Pulmonary artery endothelial cell (primary cell): ENCODE measurements around the gene TAF4B. TPM values are rescaled to one million over a fixed set of nuclear protein-coding genes. Genes with fewer than 3 reads are reported as not detected.

Experiments used
- DNase-seq: peaks from one replicate; pipeline ENCODE4 v3.0.0-alpha.2; 2011; ENCODE audit warnings: low read depth, low spot score
- total RNA-seq: library from RNA; depleted of rRNA; stranded (reverse); fragments of >200 nt; gene quantifications from 2 replicates; pipeline ENCODE4 v1.2.3, GENCODE V29; 2014

Gene TAF4B
- total RNA-seq, 1 donor from 2014 or later, result 4.9 TPM

DNA sequence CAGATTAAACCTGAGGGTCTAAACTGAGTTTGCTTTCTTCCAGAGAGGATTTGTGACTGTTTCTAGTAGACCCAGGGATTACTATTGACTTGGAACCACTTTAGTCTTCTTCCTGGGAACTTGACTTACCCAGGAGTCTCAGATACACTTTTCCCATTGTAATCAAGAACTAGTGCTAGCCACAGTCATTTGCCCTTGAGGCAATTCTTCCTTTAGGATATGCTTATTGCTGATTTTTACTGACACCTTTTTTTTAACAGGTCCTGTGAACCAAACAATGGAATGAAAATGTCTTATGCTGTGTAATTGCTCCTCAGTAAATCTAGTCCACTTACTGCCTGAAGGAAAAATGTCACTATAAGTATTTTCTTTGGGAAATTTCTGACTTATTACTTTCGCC lies 78.3 kb downstream of the TAF4B start:
- DNase-seq, result no peak

DNA sequence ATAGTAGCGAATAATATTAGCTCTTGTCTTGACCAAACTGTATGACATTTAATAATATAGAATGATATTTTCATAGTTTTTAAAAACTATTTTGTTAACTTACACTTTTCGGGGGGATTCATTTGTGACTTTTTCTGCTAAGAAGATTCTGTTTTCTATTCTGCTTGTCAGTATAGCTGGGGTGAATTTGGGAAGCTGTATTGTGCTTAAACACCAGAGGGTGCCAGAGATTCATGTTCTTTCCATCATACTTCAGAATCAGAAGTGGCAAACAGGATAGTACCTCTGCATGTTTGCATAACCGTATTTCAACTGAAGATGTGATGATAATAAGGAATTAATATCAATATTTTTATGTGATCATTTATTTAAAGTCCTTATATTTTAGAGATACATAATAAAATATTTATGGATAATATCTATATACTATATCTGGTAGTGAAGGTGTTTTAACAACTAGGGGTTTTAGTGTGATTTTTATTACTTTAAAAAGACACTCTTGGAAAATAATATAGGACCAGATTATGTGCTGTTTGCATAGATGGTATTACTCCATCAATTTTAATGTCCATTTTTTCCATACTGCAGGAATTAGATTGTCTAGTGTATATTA lies 81.0 kb downstream of the TAF4B start:
- DNase-seq, result peak; percentile 11

DNA sequence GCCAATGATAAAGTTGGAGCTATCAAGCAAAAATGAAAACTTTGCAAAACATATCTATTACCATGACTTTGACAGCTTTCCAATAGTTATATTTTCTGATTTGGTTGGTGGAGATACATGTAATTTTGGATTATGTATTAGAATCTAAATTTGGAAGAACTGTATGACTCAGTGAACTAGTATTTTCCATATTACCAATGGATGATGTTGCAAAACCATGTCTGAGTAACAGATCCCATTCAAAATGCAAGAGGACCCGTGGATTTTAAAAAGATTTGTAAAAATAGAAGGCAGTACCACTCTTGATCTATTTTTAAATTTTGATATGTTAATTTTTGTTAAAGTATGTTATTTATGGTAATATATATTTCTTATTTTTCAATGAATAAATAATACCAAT lies 83.0 kb downstream of the TAF4B start:
- DNase-seq, result no peak

DNA sequence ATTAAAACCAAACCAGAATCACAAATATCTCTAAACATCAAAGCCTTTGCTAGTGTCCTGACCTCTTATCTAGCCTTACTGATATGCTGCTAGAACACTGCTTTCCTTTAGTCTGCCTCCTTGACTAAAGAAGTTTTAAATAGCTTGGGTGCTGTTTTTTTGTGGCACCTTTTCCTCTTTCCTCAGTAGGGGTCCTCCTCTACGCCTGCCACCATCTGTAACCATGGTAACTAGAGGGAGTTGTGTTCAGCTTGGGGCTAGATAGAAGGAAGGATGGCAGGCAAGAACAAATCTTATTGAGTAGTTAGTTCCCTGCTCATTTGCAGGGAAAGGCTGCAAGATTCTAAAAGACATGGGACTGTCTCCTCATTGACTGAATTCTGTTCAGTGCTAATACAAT lies 86.0 kb downstream of the TAF4B start:
- DNase-seq, result no peak

DNA sequence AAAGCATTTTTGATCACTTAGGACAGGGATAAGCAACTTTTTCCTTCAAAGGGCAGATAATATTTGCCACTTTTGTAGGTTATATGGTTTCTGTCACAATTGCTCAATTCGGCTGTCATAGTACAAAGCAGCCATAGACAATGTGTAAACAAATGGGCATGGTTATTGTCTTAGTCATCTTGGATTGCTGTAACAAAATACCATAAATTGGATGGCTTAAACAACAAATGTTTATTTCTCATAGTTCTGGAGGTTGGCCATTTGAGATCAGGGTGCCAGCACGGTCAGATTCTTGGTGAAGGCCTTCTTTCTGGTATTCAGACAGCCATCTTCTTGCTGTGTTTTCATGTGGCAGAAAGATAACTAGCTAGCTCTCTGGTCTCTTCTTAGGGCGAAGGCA lies 91.2 kb downstream of the TAF4B start:
- no peak for DNase-seq

DNA sequence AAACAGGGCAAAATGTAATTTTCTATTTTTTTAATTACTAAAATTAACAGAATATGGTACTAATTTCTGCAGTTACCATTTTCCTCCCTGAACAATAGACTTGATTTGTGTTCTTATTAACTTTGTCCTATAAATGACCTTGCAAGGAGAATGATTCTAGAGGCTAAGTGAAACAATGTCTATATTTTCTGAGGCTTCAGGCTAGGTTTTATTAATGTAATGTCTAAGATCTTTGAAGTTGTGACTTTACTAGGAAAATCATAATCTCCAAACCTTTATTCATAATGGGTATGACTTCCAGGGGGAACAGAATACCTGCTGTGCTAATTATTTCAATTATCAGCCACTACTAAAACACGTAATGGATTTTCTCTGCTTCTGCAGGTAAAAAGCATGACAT lies 94.4 kb downstream of the TAF4B start:
- DNase-seq, result no peak

DNA sequence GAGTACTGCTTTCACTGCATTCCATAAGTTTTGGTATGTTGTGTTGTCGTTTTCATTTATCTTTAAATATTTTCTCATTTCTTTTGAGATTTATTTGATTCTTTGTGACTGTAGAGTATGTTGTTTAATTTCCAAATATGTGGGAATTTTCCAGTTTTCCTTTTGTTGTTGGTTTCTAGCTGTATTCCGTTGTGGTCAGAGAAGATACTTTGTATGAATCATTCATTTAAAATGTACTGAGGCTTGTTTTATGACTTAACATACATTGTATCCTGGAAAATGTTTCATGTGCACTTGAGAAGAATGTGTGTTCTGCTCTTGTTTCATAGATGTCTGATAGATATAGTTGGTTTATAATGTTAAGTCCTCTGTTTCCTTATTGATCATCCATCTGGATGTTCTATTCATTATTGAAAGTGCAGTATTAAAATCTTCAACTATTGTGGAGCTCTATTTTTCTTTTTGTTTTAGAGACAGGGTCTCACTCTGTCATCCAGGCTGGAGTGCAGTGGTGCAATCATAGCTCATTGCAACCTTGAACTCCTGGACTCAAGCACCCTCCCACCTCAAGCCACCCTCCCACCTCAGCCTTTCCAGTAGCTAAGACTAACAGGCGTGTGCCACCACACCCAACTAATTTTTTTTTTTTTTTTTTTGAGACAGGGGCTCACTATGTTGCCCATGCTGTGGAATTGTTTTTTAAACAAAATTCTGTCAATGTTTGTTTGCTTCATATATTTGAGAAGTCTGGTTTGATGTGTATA lies 96.8 kb downstream of the TAF4B start:
- no peak for DNase-seq

DNA sequence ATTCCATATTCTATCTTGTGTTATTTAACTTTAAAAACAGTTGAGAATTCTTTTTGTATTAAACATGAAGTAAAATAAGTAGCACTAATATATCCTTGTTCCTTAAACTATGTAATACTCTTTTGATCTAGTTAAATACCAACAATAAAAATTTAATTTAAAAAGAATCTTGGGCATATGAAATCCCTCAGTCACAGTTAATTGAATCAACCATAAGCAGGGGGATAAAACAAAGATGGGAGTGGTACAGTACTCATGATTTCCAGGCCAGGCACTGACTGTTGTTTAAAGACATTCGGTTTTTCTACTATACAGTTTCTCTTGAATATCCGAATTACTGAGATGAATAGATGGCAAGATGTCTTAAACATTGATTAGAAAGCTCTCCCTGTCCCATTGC lies 99.5 kb downstream of the TAF4B start:
- no peak for DNase-seq

DNA sequence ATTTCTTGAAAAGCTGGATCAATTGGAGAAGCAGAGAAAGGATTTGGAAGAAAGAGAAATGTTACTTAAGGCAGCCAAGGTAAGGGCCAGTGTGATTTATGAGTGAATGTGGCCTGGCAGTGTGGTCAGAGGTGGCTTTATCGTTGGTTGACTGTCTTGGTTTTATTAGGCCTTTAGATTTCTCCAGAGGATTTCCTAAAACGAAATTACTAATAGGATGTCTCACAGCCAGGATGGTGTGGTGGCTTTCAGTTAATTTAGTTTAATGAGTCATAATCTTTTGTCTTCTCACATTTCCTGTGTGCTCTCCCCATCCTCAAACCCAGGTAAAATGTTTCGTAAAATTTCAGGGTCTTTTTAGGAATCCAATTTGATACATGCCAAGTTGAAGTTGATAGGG lies 100.8 kb downstream of the TAF4B start:
- DNase-seq, result no peak

DNA sequence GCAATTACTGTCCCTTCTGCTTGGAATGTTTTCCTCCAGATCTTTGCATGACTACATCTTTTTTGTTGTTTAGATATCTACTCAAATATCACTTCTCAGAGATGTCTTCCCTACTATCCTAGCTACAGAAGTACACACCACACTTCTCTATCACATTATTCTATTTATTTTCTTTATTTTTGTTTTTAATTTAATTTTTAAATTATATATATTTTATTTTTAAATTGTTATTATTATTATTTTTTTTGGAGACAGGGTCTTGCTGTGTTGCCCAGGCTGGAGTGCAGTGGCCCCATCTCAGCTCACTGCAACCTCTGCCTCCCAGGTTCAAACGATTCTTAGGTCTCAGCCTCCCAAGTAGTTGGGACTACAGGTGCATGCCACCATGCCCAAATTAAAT lies 106.7 kb downstream of the TAF4B start:
- no peak for DNase-seq

DNA sequence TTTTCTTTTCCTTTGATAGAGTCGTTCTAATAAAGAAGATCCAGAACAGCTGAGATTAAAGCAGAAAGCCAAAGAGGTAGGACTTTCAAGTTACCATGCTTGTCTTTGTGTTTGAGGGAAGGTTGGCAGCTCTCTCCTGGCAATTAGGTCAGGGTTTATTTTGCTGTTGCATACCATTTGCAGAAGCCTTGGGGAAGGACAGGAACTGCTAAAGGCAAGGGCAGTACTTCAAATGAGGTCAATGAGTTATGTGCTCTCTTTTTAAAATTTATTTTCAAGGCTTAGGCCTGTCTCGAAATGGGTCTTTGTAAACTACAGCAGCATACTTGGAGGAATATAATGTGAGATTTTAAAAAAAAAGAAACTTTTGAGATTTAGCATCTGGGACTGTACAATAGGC lies 108.9 kb downstream of the TAF4B start:
- no peak for DNase-seq

DNA sequence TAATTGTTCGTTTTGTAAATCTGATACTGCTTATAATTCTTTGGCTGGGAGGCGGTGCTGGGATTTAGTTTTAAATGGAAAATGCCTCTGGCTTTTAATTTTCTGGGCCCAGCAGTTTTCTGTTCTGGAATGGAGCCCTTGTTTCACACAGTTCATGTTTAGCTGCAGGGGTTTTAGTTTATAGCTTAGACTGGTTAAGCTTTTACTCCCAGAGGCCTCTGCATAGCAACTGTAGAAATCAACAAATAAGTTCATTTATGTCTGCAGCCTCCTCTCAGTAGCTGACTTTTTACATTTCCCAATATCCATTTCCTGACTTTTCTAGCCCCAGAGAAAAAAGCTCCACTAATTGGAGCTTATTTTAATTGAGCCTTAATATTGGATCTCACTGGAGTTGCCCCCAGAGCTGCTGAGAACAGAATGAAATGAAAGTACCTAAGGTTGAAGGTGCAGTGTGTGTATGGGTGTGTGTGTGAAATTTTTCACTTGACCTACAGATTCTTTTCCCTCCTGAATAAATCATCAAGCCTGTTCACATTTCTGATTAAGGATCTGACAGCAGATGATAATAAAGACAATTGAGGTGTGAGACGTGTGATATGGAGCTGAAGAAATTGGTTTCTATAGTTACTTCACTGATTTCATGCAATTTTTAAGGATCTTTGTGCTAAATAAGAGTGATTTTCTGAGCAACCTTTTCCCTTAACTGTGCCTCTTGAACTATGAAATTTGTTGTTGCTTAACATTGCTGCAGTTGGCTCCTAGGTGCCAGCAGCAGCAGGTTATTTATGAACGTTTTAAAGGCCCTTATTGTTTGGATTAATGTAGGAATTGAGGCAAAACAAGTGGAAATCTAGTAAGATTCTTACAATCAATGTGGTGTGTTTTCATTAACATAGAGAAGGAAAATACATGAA lies 109.6 kb downstream of the TAF4B start:
- DNase-seq, result no peak

DNA sequence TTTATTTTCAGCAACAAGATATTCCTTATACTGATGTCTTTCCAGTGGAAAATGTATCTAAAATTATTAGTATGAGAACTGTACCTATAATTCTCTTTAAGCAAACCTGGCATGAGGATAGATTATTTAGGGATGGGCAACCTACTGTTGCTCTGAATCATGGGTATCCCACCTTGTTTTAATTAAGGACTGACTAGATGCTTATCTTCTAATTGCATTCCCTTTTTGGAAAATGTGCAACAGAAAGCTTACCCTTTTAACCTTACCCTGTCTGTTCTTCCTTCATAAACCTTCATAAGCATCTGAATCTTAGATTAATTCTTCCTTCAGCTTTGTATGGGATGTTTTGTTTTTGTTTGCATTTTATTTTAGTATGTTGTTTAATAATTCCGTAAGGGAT lies 110.3 kb downstream of the TAF4B start:
- no peak for DNase-seq

DNA sequence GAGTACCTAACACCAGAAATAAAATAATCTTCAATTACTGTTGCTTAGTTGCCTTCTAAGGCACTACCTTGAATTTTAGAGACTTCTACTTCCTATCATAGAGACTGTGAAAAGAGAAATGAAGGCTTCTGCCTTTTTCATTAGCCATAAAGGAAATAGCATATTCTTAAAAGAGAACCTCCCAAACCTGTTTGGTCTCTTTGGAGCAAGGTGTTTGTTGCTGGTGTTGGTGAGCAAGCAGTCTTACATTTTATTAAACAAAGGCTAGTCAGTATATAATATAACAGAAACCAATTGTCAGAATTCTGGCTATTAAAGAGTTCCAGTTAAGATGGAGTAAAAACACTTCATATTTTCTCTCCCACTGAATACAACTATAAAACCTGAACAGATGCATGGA lies 116.4 kb downstream of the TAF4B start:
- DNase-seq, result no peak

DNA sequence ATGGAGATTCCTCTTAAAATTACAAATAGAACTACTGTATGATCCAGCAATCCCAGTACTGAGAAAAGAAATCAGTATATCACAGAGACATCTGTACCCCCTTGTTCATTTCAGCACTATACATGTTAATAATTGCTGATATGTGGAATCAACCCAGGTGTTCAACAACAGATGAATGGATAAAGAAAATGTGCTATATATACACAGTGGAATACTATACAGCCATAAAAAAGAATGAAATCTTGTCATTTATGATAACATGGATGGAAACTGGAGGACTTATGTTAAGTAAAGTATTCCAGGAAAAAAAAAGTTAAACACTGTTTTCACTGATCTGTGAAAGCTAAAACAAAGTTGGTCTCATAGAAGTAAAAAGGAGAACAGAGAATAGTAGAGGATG lies 124.7 kb downstream of the TAF4B start:
- DNase-seq, result no peak

DNA sequence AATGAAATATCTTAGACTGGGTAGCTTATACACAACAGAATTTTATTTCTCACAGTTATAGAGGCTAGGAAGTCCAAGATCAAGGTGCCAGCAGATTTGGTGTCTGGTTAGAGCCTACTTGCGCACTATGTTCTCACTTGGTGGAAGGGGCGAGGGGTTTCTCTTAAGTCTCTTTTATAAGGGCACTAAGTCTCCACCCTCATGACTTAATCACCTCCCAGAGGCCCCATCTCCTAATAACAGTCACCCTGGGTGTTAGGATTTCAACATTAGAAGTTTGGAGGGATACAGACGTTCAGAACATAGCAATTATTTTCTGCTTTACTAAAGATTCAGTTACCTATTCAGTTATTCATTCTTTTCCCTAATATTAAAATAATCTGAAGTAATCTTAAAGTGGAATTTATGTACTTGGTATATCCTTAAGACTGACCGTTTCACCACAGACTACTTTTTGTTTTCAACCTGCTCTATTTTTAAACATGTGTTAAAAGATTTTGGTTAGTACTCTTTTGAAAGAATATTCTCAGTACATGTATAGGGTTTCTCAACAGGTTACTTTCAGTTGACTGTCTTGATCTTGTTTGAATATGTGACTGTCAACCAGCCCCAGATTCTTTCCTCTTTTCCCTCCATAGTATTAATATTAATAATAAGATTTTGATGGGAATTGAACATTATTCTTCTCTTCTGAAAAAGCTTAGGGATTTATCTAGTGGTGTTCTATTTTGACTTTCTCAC lies 130.0 kb downstream of the TAF4B start:
- DNase-seq, result no peak

DNA sequence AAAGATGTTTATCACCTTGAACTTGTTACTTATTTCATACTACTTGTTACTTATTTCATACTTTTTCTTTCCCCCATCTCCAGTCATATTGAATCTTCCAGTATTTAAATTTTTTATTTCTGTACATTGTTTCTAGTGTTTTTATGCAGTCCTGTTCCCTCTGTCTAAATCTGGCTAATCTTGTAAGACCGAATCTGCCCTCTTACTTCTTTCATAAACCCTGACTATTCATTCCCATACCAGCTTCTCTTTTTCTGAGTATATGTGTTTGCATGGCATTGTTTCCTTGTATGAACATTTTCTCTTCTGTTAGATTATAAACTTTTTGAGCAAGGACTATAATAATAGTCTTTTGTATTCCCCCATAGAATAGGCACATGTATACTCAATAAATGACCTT lies 131.7 kb downstream of the TAF4B start:
- no peak for DNase-seq

DNA sequence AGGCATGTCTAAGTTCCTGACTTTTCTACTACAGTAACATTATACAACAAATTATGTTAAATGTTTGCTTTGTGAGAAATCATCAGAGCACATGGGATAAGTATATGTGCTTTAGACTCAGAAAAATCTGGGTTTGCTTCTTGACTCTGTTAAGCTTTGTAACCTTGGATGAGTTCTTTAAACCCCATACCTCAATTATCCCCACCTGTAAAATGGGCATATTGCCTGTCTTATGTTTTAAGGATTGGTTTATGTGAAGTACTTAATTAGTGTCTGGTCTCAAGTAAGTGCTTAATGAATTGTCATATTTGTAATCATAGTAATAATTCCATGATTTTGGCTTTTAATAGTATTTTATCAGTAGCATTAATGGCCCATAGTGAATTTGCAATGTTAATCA lies 135.8 kb downstream of the TAF4B start:
- DNase-seq, result no peak

DNA sequence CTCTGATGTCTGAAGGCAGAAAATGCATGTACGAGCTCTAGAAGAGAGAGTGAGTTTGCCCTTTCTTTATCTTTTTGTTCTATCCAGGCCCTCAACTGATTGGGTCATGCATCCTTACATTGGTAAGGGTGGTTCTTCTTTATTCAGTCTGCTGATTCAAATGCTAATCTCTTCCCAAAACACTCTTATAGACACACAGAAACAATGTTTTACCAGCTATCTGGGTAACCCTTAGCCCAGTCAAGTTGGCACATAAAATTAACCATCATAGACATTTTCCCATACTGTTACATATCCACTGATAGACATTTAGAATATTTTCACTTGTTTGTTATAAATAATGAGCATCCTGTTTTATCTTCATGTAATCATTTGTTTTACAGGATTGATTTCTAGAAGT lies 141.2 kb downstream of the TAF4B start:
- DNase-seq, result no peak

DNA sequence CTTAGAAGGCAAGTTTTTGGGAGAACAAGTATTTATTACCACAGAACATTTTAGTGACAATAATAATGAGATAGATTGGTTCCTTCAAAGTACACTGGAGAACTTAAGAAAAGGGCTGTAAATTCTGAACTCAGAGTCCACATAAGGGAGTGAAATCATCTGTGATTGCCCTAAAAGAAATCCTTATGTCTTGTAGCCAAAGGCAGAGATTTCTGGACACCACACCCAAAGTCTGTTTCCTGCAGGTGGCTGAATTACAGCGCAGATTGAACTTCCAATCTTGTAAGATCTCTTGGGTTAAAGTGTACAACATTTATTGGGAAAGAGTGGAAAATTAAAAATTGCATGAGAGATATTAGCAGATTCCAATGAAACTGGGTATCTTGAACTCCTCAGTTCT lies 143.8 kb downstream of the TAF4B start:
- no peak for DNase-seq

DNA sequence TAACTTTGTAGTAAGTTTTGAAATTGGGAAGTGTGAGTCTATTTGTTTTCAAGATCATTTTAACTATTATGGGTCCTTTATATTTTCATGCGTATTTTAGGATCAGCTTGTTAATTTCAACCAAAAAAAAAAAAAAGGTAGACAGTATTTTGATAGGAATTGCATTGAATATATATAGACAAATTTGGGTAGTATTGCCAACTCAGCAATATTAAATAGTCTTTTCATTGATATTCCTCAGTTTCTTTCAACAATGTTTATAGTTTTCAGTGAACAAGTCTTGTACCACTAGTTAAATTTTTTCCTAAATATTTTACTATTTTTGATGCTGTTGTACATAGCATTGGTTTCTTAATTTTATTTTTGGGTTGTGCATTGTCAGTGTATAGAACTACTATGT lies 149.9 kb downstream of the TAF4B start:
- DNase-seq, result no peak

DNA sequence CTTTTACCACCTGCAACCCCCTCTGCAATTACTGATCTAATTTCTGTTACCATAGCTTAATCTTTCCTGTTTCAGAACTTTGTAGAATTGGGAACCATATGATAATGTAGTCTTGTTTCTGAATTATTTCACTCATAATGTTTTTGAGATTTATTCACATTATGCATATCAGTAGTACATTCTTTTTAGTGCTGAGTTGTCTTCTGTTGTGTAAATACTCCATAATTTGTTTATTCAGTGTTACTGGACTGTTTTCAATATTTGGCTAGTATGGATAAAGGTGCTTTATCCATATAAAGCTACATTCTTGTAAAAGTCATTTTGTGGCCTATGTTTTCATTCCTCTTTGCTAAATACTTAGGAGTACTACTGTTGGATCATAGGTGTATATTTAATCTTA lies 152.5 kb downstream of the TAF4B start:
- no peak for DNase-seq
